ENCODE measurements around the gene PPM1H. TPM values are rescaled to one million over a fixed set of nuclear protein-coding genes. Genes with fewer than 3 reads are reported as not detected.

Gene PPM1H
- total and polyA plus RNA-seq, 4 donors, result 2.3 to 7.2 (median 4.1) TPM

DNA sequence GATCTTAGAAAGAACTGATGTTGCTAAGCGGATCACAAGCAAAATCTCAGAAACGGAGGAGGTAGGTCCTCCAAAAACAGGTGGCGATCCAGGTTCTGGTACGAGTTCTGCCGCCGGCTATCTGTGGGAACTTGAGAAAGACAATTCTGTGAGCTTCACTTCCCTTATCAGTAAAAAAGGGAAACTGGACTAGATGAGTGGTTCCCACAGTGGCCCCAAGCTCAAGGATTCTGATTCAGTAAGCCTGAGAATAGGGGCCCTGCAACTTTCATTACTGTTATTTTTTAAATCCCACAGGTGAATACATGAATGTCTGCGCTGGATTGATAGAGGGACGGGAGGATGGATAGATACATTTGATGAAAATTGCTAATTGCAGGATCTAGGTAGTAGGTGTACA, 160.2 kb downstream of the PPM1H start:
- no peak for DNase-seq (ENCODE audit: low spot score)
- H3K27me3 ChIP-seq (ENCODE audit: control insufficient read depth in 4 of 4, insufficient read depth in 4 of 4, low read length in 3 of 4), result no peaks in the 10 kb centered on the region
- no peaks in the 10 kb centered on the region for H3K9me3 ChIP-seq (ENCODE audit: control insufficient read depth in 4 of 4, low read length in 3 of 4)
- H3K9ac ChIP-seq (ENCODE audit: low read depth in 1 of 2, low read length in 2 of 2), result no peak overlapping the region
- TF ChIP-seq, protein P1, sequence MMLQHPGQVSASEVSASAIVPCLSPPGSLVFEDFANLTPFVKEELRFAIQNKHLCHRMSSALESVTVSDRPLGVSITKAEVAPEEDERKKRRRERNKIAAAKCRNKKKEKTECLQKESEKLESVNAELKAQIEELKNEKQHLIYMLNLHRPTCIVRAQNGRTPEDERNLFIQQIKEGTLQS (IDR thresholded peaks at IDR 0.05), result no peak
- TF ChIP-seq FOXA2 (IDR thresholded peaks at IDR 0.05) (no peak), TAF1 (conservative IDR thresholded peaks at IDR 0.05) (no peak), HNF4G (IDR thresholded peaks at IDR 0.05) (no peak), RXRA (IDR thresholded peaks at IDR 0.05) (no peak), SP1 (IDR thresholded peaks at IDR 0.05) (no peak), GABPA (IDR thresholded peaks at IDR 0.05 in 1 of 2, conservative IDR thresholded peaks at IDR 0.05 in 1 of 2) (no peak)
- TF ChIP-seq, protein P2, sequence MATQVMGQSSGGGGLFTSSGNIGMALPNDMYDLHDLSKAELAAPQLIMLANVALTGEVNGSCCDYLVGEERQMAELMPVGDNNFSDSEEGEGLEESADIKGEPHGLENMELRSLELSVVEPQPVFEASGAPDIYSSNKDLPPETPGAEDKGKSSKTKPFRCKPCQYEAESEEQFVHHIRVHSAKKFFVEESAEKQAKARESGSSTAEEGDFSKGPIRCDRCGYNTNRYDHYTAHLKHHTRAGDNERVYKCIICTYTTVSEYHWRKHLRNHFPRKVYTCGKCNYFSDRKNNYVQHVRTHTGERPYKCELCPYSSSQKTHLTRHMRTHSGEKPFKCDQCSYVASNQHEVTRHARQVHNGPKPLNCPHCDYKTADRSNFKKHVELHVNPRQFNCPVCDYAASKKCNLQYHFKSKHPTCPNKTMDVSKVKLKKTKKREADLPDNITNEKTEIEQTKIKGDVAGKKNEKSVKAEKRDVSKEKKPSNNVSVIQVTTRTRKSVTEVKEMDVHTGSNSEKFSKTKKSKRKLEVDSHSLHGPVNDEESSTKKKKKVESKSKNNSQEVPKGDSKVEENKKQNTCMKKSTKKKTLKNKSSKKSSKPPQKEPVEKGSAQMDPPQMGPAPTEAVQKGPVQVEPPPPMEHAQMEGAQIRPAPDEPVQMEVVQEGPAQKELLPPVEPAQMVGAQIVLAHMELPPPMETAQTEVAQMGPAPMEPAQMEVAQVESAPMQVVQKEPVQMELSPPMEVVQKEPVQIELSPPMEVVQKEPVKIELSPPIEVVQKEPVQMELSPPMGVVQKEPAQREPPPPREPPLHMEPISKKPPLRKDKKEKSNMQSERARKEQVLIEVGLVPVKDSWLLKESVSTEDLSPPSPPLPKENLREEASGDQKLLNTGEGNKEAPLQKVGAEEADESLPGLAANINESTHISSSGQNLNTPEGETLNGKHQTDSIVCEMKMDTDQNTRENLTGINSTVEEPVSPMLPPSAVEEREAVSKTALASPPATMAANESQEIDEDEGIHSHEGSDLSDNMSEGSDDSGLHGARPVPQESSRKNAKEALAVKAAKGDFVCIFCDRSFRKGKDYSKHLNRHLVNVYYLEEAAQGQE (IDR thresholded peaks at IDR 0.05), result no peak
- no peak overlapping the region for H3K27ac ChIP-seq (ENCODE audit: low read depth in 1 of 2, low read length in 2 of 2)
- H3K36me3 ChIP-seq (ENCODE audit: control insufficient read depth in 4 of 4, insufficient read depth in 3 of 4, low read depth in 1 of 4, low read length in 3 of 4), result no peaks in the 10 kb centered on the region
- WGBS, result 91% methylated on average over 8 of the region's 8 CpGs
- H3K4me3 ChIP-seq (ENCODE audit: low read depth in 1 of 3, low read length in 3 of 3), result no peak overlapping the region
- H3K4me1 ChIP-seq (ENCODE audit: control insufficient read depth in 4 of 4, insufficient read depth in 4 of 4, low read length in 3 of 4), result peaks cover 0 to 7% (median 2%) of the 10 kb centered on the region in 4 donors

DNA sequence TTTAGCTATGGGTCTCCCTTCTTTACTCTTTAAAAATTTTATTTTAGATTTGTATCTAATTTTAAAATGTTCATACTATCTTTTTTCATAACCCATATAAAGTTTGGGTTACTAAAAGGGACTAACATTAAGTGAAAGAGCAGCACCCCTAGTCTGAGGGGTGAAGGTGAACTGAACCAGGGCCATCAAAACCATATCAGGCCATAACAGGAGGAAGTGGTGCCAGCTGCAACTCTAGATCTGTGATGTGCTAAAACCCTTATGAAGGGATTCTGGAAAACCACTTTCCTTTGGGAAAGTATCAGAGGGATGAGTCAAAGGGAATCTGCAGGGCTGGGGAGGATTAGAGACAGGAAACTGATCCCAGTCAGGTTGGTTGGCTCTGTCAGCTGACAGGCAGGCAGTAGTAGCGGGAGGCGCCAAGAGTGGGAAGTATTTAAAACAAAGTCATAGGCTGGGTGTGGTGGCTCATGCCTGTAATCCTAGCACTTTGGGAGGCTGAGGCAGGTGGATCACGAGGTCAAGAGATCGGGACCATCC, 162.5 kb downstream of the PPM1H start:
- DNase-seq (ENCODE audit: low spot score), result no peak
- Histone ChIP-seq H3K4me3 (ENCODE audit: low read depth in 1 of 3, low read length in 3 of 3) (no peak overlapping the region), H3K9me3 (ENCODE audit: control insufficient read depth in 4 of 4, low read length in 3 of 4) (no peaks in the 10 kb centered on the region), H3K4me1 (ENCODE audit: control insufficient read depth in 4 of 4, insufficient read depth in 4 of 4, low read length in 3 of 4) (peaks cover 0 to 7% (median 2%) of the 10 kb centered on the region in 4 donors), H3K36me3 (ENCODE audit: control insufficient read depth in 4 of 4, insufficient read depth in 3 of 4, low read depth in 1 of 4, low read length in 3 of 4) (no peaks in the 10 kb centered on the region), H3K27me3 (ENCODE audit: control insufficient read depth in 4 of 4, insufficient read depth in 4 of 4, low read length in 3 of 4) (no peaks in the 10 kb centered on the region), H3K27ac (ENCODE audit: low read depth in 1 of 2, low read length in 2 of 2) (no peak overlapping the region), H3K9ac (ENCODE audit: low read depth in 1 of 2, low read length in 2 of 2) (no peak overlapping the region)
- WGBS, result 95% methylated on average over 4 of the region's 4 CpGs
- TF ChIP-seq, protein P3, sequence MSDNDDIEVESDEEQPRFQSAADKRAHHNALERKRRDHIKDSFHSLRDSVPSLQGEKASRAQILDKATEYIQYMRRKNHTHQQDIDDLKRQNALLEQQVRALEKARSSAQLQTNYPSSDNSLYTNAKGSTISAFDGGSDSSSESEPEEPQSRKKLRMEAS (IDR thresholded peaks at IDR 0.05), result no peak
- no peak for TF ChIP-seq EGR1 (IDR thresholded peaks at IDR 0.05; ENCODE audit: low read depth in 2 of 2)
- TF ChIP-seq NR2F2 (IDR thresholded peaks at IDR 0.05), result no peak
- no peak for TF ChIP-seq RAD21 (IDR thresholded peaks at IDR 0.05)
- no peak for TF ChIP-seq SP1 (IDR thresholded peaks at IDR 0.05)
- TF ChIP-seq JUND (IDR thresholded peaks at IDR 0.05), result no peak
- TF ChIP-seq, protein P1 (IDR thresholded peaks at IDR 0.05), result no peak
- TF ChIP-seq HNF4A (conservative IDR thresholded peaks at IDR 0.05), result no peak
- no peak for TF ChIP-seq FOXA2 (IDR thresholded peaks at IDR 0.05)
- TF ChIP-seq, protein P2 (IDR thresholded peaks at IDR 0.05), result no peak
- TF ChIP-seq HNF4G (IDR thresholded peaks at IDR 0.05), result no peak
- no peak for TF ChIP-seq YY1 (IDR thresholded peaks at IDR 0.05)
- TF ChIP-seq FOXA1 (IDR thresholded peaks at IDR 0.05), result no peak
- TF ChIP-seq, protein P4, sequence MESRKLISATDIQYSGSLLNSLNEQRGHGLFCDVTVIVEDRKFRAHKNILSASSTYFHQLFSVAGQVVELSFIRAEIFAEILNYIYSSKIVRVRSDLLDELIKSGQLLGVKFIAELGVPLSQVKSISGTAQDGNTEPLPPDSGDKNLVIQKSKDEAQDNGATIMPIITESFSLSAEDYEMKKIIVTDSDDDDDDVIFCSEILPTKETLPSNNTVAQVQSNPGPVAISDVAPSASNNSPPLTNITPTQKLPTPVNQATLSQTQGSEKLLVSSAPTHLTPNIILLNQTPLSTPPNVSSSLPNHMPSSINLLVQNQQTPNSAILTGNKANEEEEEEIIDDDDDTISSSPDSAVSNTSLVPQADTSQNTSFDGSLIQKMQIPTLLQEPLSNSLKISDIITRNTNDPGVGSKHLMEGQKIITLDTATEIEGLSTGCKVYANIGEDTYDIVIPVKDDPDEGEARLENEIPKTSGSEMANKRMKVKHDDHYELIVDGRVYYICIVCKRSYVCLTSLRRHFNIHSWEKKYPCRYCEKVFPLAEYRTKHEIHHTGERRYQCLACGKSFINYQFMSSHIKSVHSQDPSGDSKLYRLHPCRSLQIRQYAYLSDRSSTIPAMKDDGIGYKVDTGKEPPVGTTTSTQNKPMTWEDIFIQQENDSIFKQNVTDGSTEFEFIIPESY (IDR thresholded peaks at IDR 0.05), result no peak
- TF ChIP-seq, protein P5, sequence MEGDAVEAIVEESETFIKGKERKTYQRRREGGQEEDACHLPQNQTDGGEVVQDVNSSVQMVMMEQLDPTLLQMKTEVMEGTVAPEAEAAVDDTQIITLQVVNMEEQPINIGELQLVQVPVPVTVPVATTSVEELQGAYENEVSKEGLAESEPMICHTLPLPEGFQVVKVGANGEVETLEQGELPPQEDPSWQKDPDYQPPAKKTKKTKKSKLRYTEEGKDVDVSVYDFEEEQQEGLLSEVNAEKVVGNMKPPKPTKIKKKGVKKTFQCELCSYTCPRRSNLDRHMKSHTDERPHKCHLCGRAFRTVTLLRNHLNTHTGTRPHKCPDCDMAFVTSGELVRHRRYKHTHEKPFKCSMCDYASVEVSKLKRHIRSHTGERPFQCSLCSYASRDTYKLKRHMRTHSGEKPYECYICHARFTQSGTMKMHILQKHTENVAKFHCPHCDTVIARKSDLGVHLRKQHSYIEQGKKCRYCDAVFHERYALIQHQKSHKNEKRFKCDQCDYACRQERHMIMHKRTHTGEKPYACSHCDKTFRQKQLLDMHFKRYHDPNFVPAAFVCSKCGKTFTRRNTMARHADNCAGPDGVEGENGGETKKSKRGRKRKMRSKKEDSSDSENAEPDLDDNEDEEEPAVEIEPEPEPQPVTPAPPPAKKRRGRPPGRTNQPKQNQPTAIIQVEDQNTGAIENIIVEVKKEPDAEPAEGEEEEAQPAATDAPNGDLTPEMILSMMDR (IDR thresholded peaks at IDR 0.05; ENCODE audit: low read depth, low read length, missing input control), result no peak
- no peak for TF ChIP-seq TAF1 (conservative IDR thresholded peaks at IDR 0.05)

Measured in liver (tissue), 9 donors.